Sigmoid colon (tissue), 7 donors: Measurements from ENCODE around the gene ANKRD52. TPM values are rescaled to one million over a fixed set of nuclear protein-coding genes. Genes with fewer than 3 reads are reported as not detected.

Experiments
- DNase-seq: peaks from one replicate; pipeline ENCODE4 v3.0.0-alpha.2; 2019
- H3K27ac ChIP-seq, 4 donors: fragments of 200-600 bp; sonication (generic); one replicate each; pipeline ENCODE4 v1.5.1; 2016 to 2019; ENCODE audit warnings: mild to moderate bottlenecking in 1 of 4
- H3K27me3 ChIP-seq, 3 donors: fragments of 200-600 bp; sonication (generic); one replicate each; pipeline ENCODE4 v1.5.1; 2019; ENCODE audit warnings: mild to moderate bottlenecking in 1 of 3
- H3K36me3 ChIP-seq, 4 donors: fragments of 200-600 bp; sonication (generic); one replicate each; pipeline ENCODE4 v1.5.1; 2016 to 2019
- H3K4me1 ChIP-seq, 4 donors: fragments of 200-600 bp; sonication (generic); one replicate each; pipeline ENCODE4 v1.5.1; 2017 to 2019
- H3K4me3 ChIP-seq, 4 donors: fragments of 200-600 bp; sonication (generic); one replicate each; pipeline ENCODE4 v1.5.1; 2017 to 2019; ENCODE audit warnings: mild to moderate bottlenecking in 2 of 4, moderate library complexity in 1 of 4
- H3K9me3 ChIP-seq, 4 donors: fragments of 200-600 bp in 3 of 4; sonication (generic) in 3 of 4; one replicate each; pipeline versions ENCODE4 v1.5.1 to v1.6.1; 2013 to 2019
- EP300 ChIP-seq, 4 donors: sonication (generic); formaldehyde crosslinking; IDR thresholded peaks; one replicate each; pipeline ENCODE4 v1.6.1; 2017; ENCODE audit warnings: antibody characterized with exemption in 4 of 4
- POLR2A ChIP-seq, 2 donors: fragments of 450-650 bp; IDR thresholded peaks; one replicate each; pipeline ENCODE4 v1.6.1; 2016; ENCODE audit warnings: antibody characterized with exemption in 2 of 2, mild to moderate bottlenecking in 2 of 2, moderate library complexity in 2 of 2
- POLR2AphosphoS5 ChIP-seq, 4 donors: sonication (generic); formaldehyde crosslinking; IDR thresholded peaks; one replicate each; pipeline ENCODE4 v1.6.1; 2017; ENCODE audit warnings: antibody characterized with exemption in 4 of 4
- WGBS, 2 donors: extraction: QIAGEN DNeasy Blood & Tissue Kit; methylation state at CpG; one replicate each; pipeline ENCODE4 v1.1.7; 2013; 5-methylcytosine and 5-hydroxymethylcytosine counted together
- intact Hi-C: fragments of 100-400 bp; cut with DNase I; formaldehyde crosslinking; loops from one replicate; pipeline ENCODE4 v1.15.1; 2023
- polyA plus RNA-seq, 3 donors: library from polyadenylated mRNA; stranded (reverse); fragments of 200-250 nt; gene quantifications; one replicate each; pipeline ENCODE4 v1.2.3, GENCODE V29; 2013
- total RNA-seq, 4 donors: library from RNA; depleted of rRNA; stranded (reverse); fragments of >200 nt; gene quantifications; one replicate each; pipeline ENCODE4 v1.1.0, GENCODE V29; 2016
- TF ChIP-seq, protein P1 (sequence below), 4 experiments: fragments of 450-650 bp in 3 of 4; fragments of 200-600 bp in 1 of 4; IDR thresholded peaks; one replicate each; pipeline ENCODE4 v1.5.1; 2016 to 2019; ENCODE audit warnings: antibody characterized with exemption in 4 of 4, mild to moderate bottlenecking in 3 of 4, moderate library complexity in 2 of 4
- donor health status: healthy with polysubstance abuse.
- donor health status: Bipolar disorder and iron deficiency.
- donor health status: healthy.

Gene ANKRD52
- total and polyA plus RNA-seq, 7 donors: 4.2 to 20.1 (median 8.6) TPM

DNA sequence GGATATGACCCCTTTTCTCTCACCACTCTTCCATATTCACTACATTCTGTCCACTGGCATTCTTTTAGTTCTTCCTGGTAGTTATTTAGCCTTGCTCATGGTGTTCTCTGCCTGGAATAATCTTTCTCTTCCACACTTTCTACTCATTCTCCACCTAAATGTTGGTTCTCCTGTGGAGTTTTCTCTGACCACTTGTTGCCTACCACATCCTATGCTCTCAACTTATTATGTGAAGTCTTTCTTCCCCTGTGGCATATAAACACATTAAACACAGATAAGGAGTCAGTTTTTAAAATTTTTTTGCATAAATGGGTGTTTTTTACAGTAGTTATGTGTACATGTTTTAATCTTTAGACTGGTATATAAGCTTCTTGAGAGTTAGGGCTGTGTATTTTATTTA is 65.6 kb downstream of the ANKRD52 start:
- no peaks in the 10 kb centered on the region for H3K27me3 ChIP-seq
- no peak overlapping the region for H3K4me3 ChIP-seq
- no peak overlapping the region for H3K27ac ChIP-seq
- TF ChIP-seq POLR2AphosphoS5 (IDR thresholded peaks at IDR 0.05) (no peak), EP300 (IDR thresholded peaks at IDR 0.05) (no peak), POLR2A (IDR thresholded peaks at IDR 0.05) (no peak)
- TF ChIP-seq, protein P1, sequence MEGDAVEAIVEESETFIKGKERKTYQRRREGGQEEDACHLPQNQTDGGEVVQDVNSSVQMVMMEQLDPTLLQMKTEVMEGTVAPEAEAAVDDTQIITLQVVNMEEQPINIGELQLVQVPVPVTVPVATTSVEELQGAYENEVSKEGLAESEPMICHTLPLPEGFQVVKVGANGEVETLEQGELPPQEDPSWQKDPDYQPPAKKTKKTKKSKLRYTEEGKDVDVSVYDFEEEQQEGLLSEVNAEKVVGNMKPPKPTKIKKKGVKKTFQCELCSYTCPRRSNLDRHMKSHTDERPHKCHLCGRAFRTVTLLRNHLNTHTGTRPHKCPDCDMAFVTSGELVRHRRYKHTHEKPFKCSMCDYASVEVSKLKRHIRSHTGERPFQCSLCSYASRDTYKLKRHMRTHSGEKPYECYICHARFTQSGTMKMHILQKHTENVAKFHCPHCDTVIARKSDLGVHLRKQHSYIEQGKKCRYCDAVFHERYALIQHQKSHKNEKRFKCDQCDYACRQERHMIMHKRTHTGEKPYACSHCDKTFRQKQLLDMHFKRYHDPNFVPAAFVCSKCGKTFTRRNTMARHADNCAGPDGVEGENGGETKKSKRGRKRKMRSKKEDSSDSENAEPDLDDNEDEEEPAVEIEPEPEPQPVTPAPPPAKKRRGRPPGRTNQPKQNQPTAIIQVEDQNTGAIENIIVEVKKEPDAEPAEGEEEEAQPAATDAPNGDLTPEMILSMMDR (IDR thresholded peaks at IDR 0.05): no peak
- no peaks in the 10 kb centered on the region for H3K9me3 ChIP-seq
- no peak for DNase-seq
- H3K4me1 ChIP-seq: peaks cover 0 to 23% (median 18%) of the 10 kb centered on the region in 4 donors
- H3K36me3 ChIP-seq: no peaks in the 10 kb centered on the region
- intact Hi-C loops: loop anchor here (5.0 kb wide), 2 partner anchors 65 to 275 kb away; partner anchors contain the start of genes ANKRD52 and SPRYD4

DNA sequence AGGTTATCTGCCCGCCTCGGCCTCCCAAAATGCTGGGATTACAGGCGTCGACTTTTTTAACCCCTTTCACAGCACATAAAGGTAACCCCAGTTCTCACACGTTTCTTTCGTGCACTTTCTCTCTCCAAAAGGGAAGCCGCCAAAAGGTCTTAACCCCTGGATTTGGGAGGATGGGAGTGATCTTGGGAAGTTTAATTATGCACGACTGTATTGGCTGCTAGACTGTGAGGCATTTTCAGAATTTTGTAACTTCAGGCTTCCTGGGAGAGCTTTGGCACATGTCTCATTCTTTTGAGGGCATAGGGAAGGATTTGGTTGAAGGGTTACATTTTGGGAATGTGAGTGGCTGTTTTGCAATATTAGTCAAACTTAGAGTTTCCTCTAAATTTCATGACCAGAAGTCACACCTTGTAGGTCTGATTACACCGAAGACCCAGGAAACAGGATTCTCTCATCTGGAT is 67.5 kb downstream of the ANKRD52 start:
- TF ChIP-seq POLR2AphosphoS5 (IDR thresholded peaks at IDR 0.05) (no peak), EP300 (IDR thresholded peaks at IDR 0.05) (no peak), POLR2A (IDR thresholded peaks at IDR 0.05) (no peak)
- TF ChIP-seq, protein P1 (IDR thresholded peaks at IDR 0.05): no peak
- Histone ChIP-seq H3K27ac (peak overlapping the region; percentile 91 to 95 (median 92)), H3K9me3 (no peaks in the 10 kb centered on the region), H3K27me3 (no peaks in the 10 kb centered on the region), H3K36me3 (peaks cover 0 to 15% (median 3%) of the 10 kb centered on the region in 4 donors), H3K4me1 (peaks cover 0 to 32% (median 25%) of the 10 kb centered on the region in 4 donors), H3K4me3 (peak overlapping the region; percentile 47 to 98 (median 93))
- DNase-seq: no peak
- intact Hi-C loops: loop anchor here (5.0 kb wide), 2 partner anchors 67 to 277 kb away; partner anchors contain the start of genes ANKRD52 and SPRYD4
- WGBS, 2 donors: 21 to 30% methylated on average over 9 of the region's 9 CpGs

DNA sequence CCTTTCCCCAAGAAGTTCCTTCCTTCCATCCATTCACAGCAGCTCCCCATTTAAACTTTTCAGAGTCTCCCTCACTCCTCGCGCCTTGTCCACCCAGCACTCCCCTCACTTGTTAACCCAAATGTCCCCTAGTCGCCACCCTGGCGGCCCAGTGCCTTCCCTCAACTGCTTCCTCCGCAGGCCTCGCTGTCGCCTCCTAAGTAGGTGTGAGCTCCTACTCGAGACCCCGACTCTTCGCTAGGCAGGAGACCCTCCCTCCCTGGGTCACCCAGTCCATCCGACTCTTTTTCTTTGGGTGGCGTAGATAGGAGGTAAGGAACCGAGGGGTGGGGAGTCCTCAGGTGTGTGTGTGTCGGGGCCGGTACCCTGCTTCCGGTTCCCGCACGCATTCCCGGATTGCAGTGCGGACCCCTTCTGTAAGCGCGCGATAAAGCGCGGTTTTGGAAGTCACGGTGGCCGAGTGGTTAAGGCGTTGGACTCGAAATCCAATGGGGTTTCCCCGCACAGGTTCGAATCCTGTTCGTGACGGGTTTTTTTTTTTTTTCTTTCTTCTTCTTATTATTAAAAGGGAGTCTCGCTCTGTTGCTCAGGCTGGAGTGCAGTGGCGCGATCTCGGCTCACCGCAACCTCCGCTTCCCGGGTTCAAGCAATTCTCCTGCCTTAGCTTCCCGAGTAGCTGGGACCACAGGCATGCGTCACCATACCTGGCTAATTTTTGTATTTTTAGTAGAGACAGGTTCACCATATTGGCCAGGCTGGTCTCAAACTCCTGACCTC is 68.1 kb downstream of the ANKRD52 start:
- Histone ChIP-seq H3K4me1 (peaks cover 0 to 32% (median 25%) of the 10 kb centered on the region in 4 donors), H3K4me3 (peak overlapping the region; percentile 47 to 98 (median 93)), H3K27ac (peak overlapping the region; percentile 91 to 95 (median 92)), H3K9me3 (no peaks in the 10 kb centered on the region), H3K27me3 (no peaks in the 10 kb centered on the region), H3K36me3 (peaks cover 0 to 21% (median 5%) of the 10 kb centered on the region in 4 donors)
- DNase-seq: peak; percentile 89
- WGBS, 2 donors: 0 to 1% methylated on average over 42 of the region's 42 CpGs
- intact Hi-C loops: loop anchor here (1.0 to 10.0 kb wide), 7 partner anchors 32 to 277 kb away; partner anchors contain the start of genes ANKRD52, ESYT1, MYL6 and NABP2
- TF ChIP-seq POLR2AphosphoS5 (IDR thresholded peaks at IDR 0.05) (peak in 2 of 4 donors; percentile 6 to 20), EP300 (IDR thresholded peaks at IDR 0.05) (no peak)
- TF ChIP-seq, protein P1 (IDR thresholded peaks at IDR 0.05): peak in 3 of 4 experiments; percentile 1 to 29 (median 11)

DNA sequence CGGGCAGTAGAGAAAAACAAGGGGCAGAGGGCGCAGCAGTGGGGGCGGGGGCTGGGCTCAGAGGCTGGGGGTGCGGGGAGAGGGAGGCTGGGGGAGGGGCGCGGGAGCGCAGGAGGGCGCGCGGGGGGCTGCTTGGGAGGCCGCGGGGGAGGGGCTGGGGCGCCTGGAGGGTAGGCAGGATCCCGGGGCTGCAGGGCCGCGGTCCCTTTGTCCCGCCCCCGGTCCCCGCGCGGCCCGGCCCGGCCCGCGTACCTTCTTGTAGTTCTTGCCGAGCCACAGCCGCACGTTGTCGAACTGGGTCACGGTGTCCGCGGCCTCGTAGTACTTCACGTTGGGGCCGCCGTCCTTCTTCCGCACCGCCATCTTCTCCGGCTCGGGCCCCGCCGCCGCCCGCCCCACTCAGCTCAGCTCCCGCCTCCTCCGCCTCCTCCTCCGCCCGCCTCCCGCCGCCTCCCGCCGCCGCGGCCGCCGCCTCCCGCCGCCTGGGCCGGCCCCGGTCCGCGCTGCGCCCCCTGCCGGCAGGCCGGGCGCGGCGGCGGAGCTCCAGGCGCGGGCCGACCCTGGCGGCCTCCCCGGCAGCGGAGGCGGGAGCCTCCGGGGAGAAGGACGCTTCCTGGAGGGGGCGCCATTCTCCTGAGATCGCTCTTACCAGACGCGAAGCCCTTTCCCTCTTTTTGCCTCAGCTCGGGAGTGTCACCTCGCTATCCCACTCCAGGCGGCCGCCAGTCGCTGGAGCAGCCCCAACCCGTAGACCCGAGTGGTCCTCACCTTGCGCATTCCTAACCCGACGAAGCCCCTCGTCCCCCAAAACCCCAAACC is 68.9 kb downstream of the ANKRD52 start, which contains the start of gene SMARCC2:
Gene SMARCC2, minus strand, starts transcription at position 385 of the 819 bp plus-strand sequence. Its CDS starts 22 bp downstream, at position 363.
- intact Hi-C loops: loop anchor here (1.0 to 10.0 kb wide), 5 partner anchors 31 to 145 kb away; partner anchors contain the start of genes ESYT1, MYL6, NABP2 and RPS26
- 1% methylated on average over 92 to 93 of the region's 93 CpGs for WGBS, 2 donors

More for the DNA sequence above, 68.9 kb downstream of the ANKRD52 start, which contains the start of gene SMARCC2:
- TF ChIP-seq POLR2A (IDR thresholded peaks at IDR 0.05) (no peak), POLR2AphosphoS5 (IDR thresholded peaks at IDR 0.05) (peak; percentile 40 to 84 (median 64)), EP300 (IDR thresholded peaks at IDR 0.05) (no peak)
- TF ChIP-seq, protein P1 (IDR thresholded peaks at IDR 0.05): peak in 3 of 4 experiments; percentile 39 to 72 (median 63)
- no peaks in the 10 kb centered on the region for H3K9me3 ChIP-seq
- H3K4me1 ChIP-seq: peaks cover 0 to 32% (median 25%) of the 10 kb centered on the region in 4 donors
- peak within 1 kb of the TSS; percentile 91 to 95 (median 92) for H3K27ac ChIP-seq
- peaks cover 5 to 29% (median 12%) of the 10 kb centered on the region in 4 donors for H3K36me3 ChIP-seq
- no peaks in the 10 kb centered on the region for H3K27me3 ChIP-seq
- H3K4me3 ChIP-seq: peak within 1 kb of the TSS; percentile 84 to 98 (median 93)
- peak; percentile 95 for DNase-seq
